ENCODE results near the gene ICE2.

ICE2 gene

GRCh38 chr15:60391722-60392315 is 87.1 kb downstream of the ICE2 start:
- no peak for DNase-seq (ENCODE audit: low read depth in 2 of 3, low spot score in 1 of 3)

- no peak for DNase-seq (ENCODE audit: low read depth in 2 of 3, low spot score in 1 of 3)
These were observed 88.0 kb downstream of the ICE2 start for GRCh38 chr15:60390871-60391501.

- DNase-seq (ENCODE audit: low read depth in 2 of 3, low spot score in 1 of 3) = no peak
These were observed 88.7 kb downstream of the ICE2 start for GRCh38 chr15:60390231-60390630.

- peak in 2 of 3 donors; percentile 14 to 33 for DNase-seq (ENCODE audit: low read depth in 2 of 3, low spot score in 1 of 3)
These were observed 89.5 kb downstream of the ICE2 start for GRCh38 chr15:60389261-60390077.

GRCh38 chr15:60387321-60387720 is 91.6 kb downstream of the ICE2 start:
- no peak for DNase-seq (ENCODE audit: low read depth in 2 of 3, low spot score in 1 of 3)

- no peak for DNase-seq (ENCODE audit: low read depth in 2 of 3, low spot score in 1 of 3)
These were observed 92.3 kb downstream of the ICE2 start for GRCh38 chr15:60386615-60387014.

- DNase-seq (ENCODE audit: low read depth in 2 of 3, low spot score in 1 of 3) = no peak
These were observed 93.1 kb downstream of the ICE2 start for GRCh38 chr15:60385620-60386552.

GRCh38 chr15:60384526-60385126 is 94.3 kb downstream of the ICE2 start:
- no peak for DNase-seq (ENCODE audit: low read depth in 2 of 3, low spot score in 1 of 3)

GRCh38 chr15:60384053-60384452 is 94.9 kb downstream of the ICE2 start:
- DNase-seq (ENCODE audit: low read depth in 2 of 3, low spot score in 1 of 3) = no peak

- no peak for DNase-seq (ENCODE audit: low read depth in 2 of 3, low spot score in 1 of 3)
These were observed 95.9 kb downstream of the ICE2 start for GRCh38 chr15:60382773-60383674.

GRCh38 chr15:60381148-60381788 is 97.7 kb downstream of the ICE2 start:
- DNase-seq (ENCODE audit: low read depth in 2 of 3, low spot score in 1 of 3) = no peak

- no peak for DNase-seq (ENCODE audit: low read depth in 2 of 3, low spot score in 1 of 3)
These were observed 99.2 kb downstream of the ICE2 start for GRCh38 chr15:60379525-60380274.

- no peak for DNase-seq (ENCODE audit: low read depth in 2 of 3, low spot score in 1 of 3)
These were observed 99.8 kb downstream of the ICE2 start for GRCh38 chr15:60379185-60379524.

- DNase-seq (ENCODE audit: low read depth in 2 of 3, low spot score in 1 of 3) = no peak
These were observed 102.3 kb downstream of the ICE2 start for GRCh38 chr15:60376677-60377095.

GRCh38 chr15:60375306-60375705 is 103.6 kb downstream of the ICE2 start:
- DNase-seq (ENCODE audit: low read depth in 2 of 3, low spot score in 1 of 3) = no peak

GRCh38 chr15:60374628-60375081 is 104.3 kb downstream of the ICE2 start:
- no peak for DNase-seq (ENCODE audit: low read depth in 2 of 3, low spot score in 1 of 3)

- no peak for DNase-seq (ENCODE audit: low read depth in 2 of 3, low spot score in 1 of 3)
These were observed 104.7 kb downstream of the ICE2 start for GRCh38 chr15:60374209-60374608.

- no peak for DNase-seq (ENCODE audit: low read depth in 2 of 3, low spot score in 1 of 3)
These were observed 105.2 kb downstream of the ICE2 start for GRCh38 chr15:60373745-60374144.

- no peak for DNase-seq (ENCODE audit: low read depth in 2 of 3, low spot score in 1 of 3)
These were observed 105.6 kb downstream of the ICE2 start for GRCh38 chr15:60373327-60373726.
